Measurements from ENCODE around the gene CDH19.
"Not testable (repeated sequence)": the region's sequence is repeated elsewhere in the genome, so short reads cannot be mapped to it uniquely, and the experiment has no call there.

CDH19 gene

DNA sequence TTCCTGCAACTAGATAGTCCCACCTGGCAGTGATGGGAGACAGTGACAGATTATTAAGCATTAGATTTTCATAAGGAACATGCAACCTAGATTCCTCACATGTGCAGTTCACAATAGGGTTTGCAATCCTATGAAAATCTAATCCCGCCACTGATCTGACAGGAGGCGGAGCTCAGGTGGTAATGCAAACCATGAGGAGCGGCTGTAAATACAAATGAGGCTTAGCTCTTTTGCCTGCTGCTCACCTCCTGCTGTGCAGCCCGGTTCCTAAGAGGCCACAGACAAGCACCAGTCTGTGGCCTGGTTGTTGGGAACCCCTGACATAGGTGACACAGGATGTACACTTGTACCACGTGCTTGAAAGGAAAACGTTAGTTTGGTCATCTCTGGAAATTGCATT lies 41.6 kb downstream of the CDH19 start:
- no peak for DNase-seq (ENCODE audit: low read depth)

DNA sequence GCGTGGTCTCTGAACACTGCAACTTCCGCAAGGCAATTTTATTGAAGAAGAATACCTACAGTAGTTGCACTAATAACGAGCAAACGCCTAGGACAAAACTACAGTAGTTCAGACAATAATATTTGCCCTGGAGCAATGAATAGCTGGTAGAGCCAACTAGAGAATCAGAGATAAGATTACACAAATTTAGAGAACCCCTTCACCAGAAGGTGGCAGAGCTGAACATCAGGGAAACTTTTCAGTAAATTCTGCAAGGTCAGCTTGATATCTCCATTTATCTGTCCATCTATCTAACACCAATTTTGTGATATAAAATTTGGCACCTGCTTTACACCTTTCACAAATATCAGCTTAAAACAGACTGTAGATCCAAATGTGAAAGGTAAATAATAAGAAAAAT lies 43.8 kb downstream of the CDH19 start:
- DNase-seq (ENCODE audit: low read depth), result no peak

DNA sequence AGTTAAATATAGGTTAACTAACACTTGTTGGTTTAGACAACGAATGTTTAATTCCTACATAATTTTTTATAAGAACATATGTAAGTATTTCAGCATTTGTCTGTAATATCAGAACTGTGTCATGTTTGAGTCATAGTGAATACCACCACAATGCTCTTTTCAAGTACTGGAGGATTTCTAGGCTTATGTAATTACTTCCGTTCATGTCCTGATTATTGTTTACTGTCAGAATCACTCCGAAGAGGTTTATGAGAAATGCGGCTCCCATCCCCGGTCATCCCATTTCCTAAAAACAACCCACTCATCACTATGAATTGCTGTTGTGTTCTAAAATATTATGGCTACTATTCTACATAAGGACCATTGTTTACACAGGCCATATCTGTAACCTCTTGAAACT lies 45.1 kb downstream of the CDH19 start:
- no peak for DNase-seq (ENCODE audit: low read depth)

DNA sequence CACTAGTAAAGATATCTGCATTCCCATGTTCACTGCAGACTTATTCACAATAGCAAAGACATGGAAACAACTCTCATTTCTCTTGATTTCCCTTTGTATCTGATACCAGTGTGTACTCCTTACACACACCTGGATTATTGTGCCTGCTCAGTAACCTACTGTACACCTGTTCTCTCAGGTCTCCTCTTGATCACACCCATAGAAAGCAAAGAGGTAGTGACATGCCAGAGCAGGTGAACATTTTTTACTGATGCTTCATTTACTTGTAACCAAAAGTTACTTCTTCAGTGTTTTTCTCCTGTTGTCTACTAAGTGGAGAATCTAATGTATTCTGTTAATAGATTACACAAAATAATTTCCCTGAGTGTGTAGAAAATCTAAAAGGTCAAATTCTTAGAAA lies 46.8 kb downstream of the CDH19 start:
- no peak for DNase-seq (ENCODE audit: low read depth)

DNA sequence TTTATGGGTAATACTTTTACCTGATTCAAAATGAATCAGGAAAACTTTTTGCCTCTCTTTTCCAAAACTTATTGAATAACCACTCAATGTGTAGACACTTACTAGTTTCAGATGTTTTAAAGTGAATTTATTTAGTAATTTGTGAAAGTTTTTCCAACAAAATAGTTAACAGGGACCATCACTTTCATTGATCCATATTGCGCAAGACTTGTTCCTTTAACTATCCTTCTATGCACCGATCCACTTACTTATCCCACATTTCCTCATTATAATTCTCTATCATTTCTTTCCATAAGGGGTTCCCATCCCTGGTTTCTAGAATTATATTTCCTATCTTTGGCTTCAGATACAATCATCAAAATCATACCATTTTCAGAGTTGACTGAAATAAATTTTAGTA lies 48.3 kb downstream of the CDH19 start:
- DNase-seq (ENCODE audit: low read depth), result no peak

DNA sequence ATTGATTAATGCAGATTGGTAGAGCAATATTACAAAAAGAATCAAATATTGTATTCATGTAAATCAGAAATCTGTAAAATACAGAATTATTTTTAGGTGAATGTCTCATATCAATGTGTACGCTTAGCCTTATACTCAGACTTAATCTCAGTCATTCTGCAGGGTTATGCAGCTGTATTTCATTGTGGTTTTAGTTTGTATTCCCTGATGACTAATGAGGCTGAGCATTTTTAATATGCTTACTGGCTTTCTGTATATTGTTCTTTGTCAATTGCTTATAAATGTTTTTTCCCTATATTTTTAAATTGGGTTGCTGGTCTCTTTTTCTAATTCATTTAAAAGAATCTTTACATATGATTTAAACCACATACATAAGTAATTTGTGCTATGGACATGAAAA lies 50.1 kb downstream of the CDH19 start:
- no peak for DNase-seq (ENCODE audit: low read depth)

DNA sequence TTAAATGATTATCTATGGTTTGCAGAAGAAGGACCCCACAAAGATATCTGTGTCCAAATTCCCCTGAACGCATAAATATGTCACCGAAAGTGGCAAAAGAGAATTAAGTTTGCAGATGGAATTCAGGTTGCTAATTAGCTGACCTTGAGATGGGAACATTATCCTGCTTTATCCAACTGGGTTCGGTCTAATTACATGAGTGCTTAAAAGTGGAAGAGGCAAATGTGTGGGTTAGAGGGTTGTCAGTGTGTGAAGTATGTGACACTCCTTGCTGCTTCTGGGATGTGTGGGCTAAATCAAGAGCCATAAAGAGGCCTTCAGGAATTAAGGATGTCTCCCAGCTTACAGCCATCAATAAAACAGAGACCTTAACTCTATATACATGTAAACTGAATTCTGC lies 53.5 kb downstream of the CDH19 start:
- no peak for DNase-seq (ENCODE audit: low read depth)

DNA sequence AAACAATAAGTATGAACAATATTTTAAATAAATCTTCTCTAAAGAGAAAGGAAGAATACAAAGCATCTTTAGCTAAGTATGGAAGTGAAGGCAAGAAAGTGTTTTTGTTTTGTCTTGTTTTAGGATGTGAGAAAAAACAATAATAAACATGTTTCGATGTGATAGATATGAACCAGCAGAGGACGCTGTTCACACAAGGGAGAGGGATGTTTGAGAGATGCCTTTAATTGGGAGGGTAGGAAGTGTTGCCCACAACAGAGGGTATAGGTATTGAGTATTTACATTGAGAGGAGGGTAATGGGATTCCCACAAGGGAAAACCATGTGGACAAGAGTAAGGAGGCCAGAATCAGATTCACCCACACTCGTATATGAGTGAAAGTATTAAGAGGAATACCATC lies 55.1 kb downstream of the CDH19 start:
- no peak for DNase-seq (ENCODE audit: low read depth)

DNA sequence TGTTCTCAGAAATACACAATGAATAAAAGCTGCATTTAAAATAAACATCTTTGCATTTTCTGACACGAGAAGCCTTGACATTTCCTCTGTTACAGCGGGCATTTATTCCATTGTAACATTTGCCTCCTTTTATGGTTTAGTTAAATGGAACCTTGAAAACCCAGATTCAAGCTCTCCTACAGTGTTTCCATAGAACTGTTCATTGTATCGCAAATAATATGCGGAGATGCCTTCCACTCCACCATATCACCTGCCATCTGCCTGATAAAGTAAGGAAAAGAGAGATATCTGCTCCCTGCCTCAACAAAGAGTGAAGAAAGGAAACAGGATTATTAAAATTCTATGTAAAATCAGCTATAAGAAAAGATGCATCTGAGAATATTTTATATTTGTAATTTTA lies 69.8 kb downstream of the CDH19 start:
- no peak for DNase-seq (ENCODE audit: low read depth)

DNA sequence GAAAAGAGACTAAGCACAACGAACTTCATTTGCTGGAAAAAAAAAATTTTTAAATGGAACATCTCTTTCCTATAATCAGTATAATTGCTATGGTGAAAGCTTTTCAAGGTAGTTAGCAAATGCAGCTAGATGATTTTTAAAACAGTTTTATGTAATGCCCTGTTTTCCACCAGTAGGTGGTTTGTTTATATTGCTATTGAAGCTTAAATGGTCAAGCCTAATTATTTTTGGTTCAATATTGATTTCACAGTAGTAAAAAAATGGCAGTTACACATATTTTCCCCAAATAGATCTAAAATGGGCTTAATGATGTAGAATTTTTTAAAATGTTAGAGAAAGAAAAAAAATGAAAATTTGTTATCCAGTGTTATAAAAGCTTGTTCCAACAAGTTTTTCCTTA lies 70.2 kb downstream of the CDH19 start:
- no peak for DNase-seq (ENCODE audit: low read depth)

DNA sequence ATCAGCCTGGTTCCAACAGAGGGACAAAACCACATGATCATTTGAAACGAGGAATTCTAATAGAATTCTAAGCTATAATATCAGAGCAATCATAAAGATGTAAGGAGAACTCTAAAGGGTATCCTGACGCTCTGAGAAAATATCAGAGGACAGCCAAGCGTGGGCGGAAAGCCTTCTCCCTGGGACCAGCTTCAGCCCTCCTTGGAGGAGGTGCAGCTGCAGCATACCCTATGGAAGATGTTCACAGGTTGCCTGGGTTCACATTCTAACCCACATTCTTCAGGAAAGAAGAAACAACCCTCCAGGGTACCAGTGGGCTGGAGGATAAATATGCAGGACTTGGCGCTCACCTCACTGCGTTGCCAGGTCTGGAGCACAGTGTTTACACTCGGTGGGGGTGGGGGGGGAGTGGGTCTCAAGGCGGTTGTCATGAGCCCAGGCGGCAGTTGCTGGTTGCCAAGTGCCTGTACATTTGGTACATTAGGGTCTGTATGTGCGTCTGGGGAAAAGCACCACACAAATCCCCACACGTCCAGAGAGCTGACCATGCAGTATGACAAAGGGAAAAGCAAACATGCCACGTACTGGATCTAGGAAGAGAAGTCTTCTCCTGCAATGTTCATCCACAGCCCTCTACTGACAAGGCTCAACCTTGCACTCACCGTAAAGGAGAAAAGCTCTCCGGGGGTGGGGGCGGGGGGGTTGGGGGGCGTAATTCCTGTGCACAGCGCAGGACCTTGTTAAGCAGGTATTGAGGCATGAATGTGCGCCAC lies 80.5 kb downstream of the CDH19 start:
- DNase-seq (ENCODE audit: low read depth), result no peak

DNA sequence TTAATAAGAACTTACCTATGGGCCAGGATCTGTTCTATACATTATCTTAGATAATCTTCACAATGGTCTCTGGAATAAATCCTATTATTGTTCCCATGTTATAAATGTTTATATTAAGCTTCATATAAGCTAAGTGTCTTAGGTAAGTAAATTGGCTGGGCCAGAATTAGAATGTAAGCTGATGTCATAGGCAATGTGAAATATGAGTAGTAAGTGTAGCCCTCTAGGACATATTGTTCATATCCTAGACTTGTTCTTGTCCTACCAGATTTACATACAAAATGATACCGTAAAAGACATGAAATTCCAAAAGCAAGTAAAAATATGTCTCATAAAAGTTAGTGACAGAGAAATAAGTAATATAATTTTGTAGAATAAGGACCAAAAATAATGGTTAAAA lies 89.9 kb downstream of the CDH19 start:
- DNase-seq (ENCODE audit: low read depth), result no peak

DNA sequence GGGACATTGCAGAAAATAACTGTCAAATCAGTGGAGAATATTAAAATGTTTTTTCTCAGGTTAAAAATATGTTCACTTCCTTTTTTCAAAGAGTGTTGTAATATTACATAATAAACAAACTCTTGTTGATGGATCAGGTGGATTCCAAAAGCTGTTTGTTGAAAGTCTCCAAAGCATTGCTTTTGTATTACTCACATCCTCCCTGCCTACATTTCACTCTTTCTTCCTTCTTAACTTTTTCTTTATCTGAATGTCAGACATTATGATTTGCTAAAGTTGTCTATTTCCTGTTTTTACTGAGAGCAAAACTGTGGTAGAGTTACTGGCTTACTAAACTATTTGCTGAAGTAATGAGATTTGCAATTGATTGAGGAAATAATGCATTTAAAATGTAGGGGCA lies 92.1 kb downstream of the CDH19 start:
- DNase-seq (ENCODE audit: low read depth), result no peak

DNA sequence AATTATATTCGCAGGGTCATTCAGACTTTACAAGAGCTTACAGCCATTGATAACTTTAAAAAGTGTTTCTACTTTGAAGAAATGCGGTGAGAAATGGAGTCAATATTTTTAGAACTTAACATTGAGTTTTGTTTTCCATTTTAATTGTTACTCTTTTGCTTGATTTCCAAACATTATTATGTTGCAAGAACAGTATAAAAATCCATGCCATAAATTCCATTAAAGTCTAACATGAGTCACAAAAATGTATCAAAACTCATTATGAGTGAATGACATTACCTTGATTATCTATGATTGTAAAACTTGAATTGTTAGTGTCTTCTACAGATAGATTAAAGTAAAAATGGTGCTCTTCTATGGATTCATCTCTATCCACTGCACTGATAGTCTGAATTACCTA lies 92.6 kb downstream of the CDH19 start:
- no peak for DNase-seq (ENCODE audit: low read depth)

DNA sequence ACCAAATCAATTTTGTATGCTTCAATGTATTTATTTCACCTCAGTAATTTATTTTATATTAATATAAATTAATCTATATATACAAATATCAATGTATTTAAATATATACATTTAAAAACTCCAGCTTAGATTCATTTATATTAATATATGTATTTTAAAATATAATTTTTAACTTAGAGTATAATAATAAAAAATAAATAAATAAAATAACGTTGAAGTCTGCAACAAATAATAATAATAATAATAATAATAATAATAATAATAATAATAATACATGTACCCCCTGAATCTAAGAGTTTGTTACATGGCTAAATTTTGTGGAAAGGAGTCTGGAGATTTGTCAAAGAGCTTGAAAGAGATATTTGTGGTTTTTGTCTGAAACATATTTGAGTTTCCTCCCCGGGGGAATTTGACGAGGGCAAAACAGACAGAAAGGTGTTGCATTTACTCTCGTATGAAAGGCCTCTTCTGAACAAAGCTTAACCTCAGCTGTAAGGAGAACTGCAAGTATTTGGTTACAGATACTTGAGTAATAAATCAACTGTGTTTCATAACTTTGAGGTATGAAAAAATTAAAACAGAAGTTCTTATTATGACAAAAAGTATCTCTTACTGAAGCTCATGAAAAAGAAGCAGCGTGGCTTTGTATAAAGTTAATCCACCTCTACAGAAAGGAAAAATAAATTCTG lies 93.4 kb downstream of the CDH19 start:
- DNase-seq (ENCODE audit: low read depth), result no peak

DNA sequence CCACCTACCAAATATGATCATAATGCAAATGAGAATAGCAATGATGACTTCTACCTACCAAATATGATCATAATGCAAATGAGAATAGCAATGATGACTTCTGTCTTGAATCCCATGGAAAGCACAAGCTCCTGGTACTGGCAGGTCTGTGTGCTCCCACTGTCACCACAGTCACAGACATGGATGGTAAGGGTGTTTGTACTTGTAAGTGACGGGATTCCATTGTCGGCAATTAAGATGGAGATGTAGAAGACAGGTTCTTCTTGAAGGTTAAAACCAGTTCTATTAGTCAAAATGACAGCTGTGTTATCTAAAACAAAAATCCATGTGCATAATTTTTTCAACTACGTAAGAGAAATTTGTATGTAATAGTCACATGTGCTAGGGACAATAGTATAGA lies 95.0 kb downstream of the CDH19 start:
- no peak for DNase-seq (ENCODE audit: low read depth)

DNA sequence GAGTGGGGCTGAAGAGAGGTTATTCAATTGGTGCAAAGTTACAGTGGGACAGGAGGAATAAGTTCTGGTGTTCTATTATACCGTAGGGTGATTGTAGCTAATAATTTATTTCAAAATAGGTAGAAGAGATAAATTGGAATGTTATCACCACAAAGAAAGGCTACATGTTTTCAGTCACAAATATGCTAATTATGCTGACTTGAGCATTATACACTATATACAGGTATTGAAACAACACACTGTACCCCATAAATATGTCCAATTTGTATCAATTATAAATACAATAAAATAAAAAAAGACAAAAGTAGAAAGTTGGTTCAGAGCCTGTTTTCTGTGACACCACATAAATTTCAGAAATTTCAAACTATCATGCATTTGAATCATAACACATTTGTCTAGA lies 97.7 kb downstream of the CDH19 start:
- DNase-seq (ENCODE audit: low read depth), result no peak

DNA sequence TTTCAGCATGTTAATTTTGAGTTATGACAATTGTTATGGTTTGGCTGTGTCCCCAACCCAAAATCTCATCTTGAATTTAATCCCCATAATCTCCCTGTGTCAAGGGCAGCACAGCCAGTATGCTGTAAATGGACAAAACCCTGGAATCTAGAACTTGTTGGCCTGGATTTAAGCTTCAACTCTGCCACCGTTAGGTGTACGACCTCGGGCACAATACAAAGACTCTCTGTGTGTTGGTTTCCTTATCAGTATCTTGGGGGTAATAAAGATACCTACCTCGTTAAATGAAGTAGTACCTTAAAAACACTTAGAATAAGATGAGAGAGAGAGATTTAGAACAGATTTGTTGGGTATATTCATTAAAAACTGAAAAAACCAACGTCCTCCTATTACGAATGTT lies 106.5 kb downstream of the CDH19 start:
- no peak for DNase-seq (ENCODE audit: low read depth)

DNA sequence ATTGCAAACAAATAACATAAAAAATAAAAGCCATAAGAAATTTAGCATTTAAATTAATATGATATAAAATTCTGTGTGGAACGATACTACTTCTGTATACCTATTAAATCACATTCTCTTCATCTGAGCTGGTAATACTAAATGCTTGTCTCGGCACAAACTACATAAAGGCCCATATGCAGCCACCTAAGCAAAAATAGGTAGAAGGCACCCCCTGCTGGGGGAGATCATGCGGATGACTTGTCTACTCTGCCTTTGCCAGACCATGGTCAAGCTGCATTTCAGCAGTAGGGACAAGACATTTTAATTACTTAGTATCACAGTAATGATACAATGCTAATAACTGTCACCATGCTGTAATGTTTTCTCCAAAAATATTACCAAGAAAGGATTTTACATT lies 108.0 kb downstream of the CDH19 start:
- no peak for DNase-seq (ENCODE audit: low read depth)

DNA sequence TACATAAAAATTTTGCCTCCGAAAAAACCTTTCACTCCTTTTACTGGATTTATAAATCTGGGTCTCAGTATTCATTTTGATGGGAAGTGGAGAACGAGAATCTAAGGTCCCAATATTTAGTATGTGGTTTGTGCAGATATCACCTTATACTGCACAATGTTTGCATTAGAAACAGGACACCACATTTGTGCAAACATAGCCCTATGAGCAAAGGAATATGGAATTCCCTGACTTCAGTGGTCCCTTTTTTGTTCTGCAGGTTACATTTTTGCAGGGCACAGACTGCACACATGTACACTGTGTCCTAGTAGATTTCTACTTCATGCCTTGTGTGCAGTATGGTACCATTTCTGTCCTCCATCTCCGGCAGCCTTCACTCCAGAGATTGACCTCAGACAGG lies 130.0 kb downstream of the CDH19 start:
- DNase-seq (ENCODE audit: low read depth), result no peak

DNA sequence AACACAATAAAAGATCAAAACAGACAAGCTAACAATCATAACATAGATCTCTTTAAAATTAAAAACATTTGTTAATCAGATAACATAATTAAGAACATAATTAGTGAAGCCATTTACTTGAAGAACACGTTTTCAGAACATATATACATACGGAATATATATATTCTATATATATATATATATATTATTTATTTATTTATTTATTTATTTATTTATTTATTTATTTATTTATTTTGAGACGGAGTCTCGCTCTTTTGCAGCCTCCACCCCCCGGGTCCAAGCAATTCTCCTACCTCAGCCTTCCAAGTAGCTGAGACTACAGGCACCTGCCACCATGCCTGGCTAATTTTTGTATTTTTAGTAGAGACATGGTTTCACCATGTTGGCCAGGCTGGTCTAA lies 137.7 kb downstream of the CDH19 start:
- not testable (repeated sequence) for DNase-seq (ENCODE audit: low read depth)

DNA sequence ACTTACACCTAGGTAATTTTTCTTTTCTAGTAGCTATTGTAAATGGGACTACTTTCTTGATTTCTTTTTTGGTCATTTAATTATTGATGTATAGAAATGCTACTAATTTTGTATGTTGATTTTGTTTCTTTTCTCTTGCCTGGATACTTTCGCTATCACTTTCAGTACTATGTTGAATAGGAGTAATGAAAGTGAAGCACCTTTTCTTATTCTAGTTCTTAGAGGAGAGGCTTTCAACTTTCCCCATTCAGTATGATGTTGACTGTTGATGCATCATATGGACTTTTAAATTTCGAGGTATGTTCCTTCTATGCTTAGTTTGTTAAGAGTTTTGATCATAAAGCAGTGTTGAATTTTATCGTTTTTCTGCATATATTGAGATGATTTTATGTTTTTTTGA lies 142.5 kb downstream of the CDH19 start:
- no peak for DNase-seq (ENCODE audit: low read depth)

DNA sequence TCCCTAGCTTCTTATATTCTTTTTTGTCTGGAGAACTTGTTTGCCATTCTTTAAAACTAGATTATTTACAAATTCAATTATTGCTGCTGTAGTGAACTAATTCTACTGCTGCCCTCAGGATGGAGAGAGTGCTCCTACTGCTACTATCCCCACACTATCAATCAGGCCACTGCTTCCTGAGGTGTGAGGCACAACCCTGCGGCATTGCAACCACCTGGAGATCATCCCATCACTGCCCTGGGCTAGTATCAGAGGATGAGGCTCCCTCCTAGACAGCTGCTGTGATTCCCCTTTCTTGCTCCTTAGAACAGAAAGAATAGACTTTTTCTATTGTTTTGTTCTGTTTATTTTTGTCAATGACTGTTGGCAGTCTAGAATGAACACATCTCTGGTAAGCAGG lies 146.6 kb downstream of the CDH19 start:
- DNase-seq (ENCODE audit: low read depth), result no peak
